GM23338 (cell line): ENCODE data around the gene IL6R. TPM values are rescaled to one million over a fixed set of nuclear protein-coding genes. Genes with fewer than 3 reads are reported as not detected.
A peak's percentile ranks its signal among the peaks of the same experiment; 100 is the strongest.

Experiments used
- ATAC-seq: fragments of 200-7000 bp; cut with Tn5 transposase; 3 replicates; pipeline ENCODE4 v1.9.1; 2020
- DNase-seq: peaks from one replicate; pipeline ENCODE4 v3.0.0-alpha.2; 2015; ENCODE audit warnings: low spot score
- H2AFZ ChIP-seq: fragments of 200-600 bp; sonication (generic); 2 replicates; pipeline ENCODE4 v1.8.0; 2016; ENCODE audit warnings: antibody characterized with exemption, mild to moderate bottlenecking, moderate library complexity
- H3F3A ChIP-seq: fragments of 200-600 bp; sonication (generic); replicated peaks from 2 replicates; pipeline ENCODE4 v1.8.0; 2017; ENCODE audit warnings: antibody characterized with exemption, mixed run types, low read depth
- H3K27ac ChIP-seq: fragments of 200-600 bp; sonication (generic); 2 replicates; pipeline ENCODE4 v1.6.1; 2016; ENCODE audit warnings: low read depth
- H3K27me3 ChIP-seq: fragments of 200-600 bp; sonication (generic); 2 replicates; pipeline ENCODE4 v1.8.0; 2016; ENCODE audit warnings: mild to moderate bottlenecking, mixed run types, moderate library complexity; ENCODE audit not compliant: insufficient read depth
- H3K36me3 ChIP-seq: fragments of 200-600 bp; sonication (generic); 2 replicates; pipeline ENCODE4 v1.8.0; 2016; ENCODE audit warnings: mild to moderate bottlenecking; ENCODE audit not compliant: insufficient read depth
- H3K4me1 ChIP-seq: fragments of 200-600 bp; sonication (generic); 2 replicates; pipeline ENCODE4 v1.8.0; 2016; ENCODE audit warnings: mild to moderate bottlenecking, moderate library complexity; ENCODE audit not compliant: insufficient read depth
- H3K4me2 ChIP-seq: fragments of 200-600 bp; sonication (generic); 2 replicates; pipeline ENCODE4 v1.7.1; 2017; ENCODE audit warnings: mixed run types
- H3K4me3 ChIP-seq: fragments of 200-600 bp; sonication (generic); 2 replicates; pipeline ENCODE4 v1.6.1; 2016; ENCODE audit warnings: mixed run types
- H3K79me2 ChIP-seq: fragments of 200-600 bp; sonication (generic); replicated peaks from 2 replicates; pipeline ENCODE4 v1.8.0; 2017; ENCODE audit warnings: mild to moderate bottlenecking; ENCODE audit not compliant: insufficient read depth
- H3K9me2 ChIP-seq: fragments of 200-600 bp; sonication (generic); 2 replicates; pipeline ENCODE4 v1.8.0; 2017; ENCODE audit not compliant: insufficient read depth
- H4K20me1 ChIP-seq: fragments of 200-600 bp; sonication (generic); replicated peaks from 2 replicates; pipeline ENCODE4 v1.8.0; 2017; ENCODE audit warnings: mild to moderate bottlenecking; ENCODE audit not compliant: insufficient read depth
- H3K27ac Mint-ChIP-seq: 2 replicates; pipeline ENCODE4 v1.8.0; 2020; ENCODE audit warnings: inconsistent platforms, mild to moderate bottlenecking, moderate library complexity, mixed read lengths
- H3K27me3 Mint-ChIP-seq: 3 replicates; pipeline ENCODE4 v1.8.0; 2022; ENCODE audit warnings: low read depth, mild to moderate bottlenecking, moderate library complexity, mixed read lengths, inconsistent platforms; ENCODE audit not compliant: insufficient read depth, poor library complexity
- H3K36me3 Mint-ChIP-seq: 3 replicates; pipeline ENCODE4 v1.8.0; 2021; ENCODE audit warnings: low read depth, mild to moderate bottlenecking, inconsistent platforms, moderate library complexity, mixed read lengths
- H3K4me1 Mint-ChIP-seq: 3 replicates; pipeline ENCODE4 v1.8.0; 2020; ENCODE audit warnings: mild to moderate bottlenecking, inconsistent platforms, mixed read lengths
- H3K4me3 Mint-ChIP-seq: 3 replicates; pipeline ENCODE4 v1.8.0; 2021; ENCODE audit warnings: moderate library complexity, mild to moderate bottlenecking, inconsistent platforms, mixed read lengths
- H3K9me3 Mint-ChIP-seq: 3 replicates; pipeline ENCODE4 v1.8.0; 2020; ENCODE audit warnings: moderate library complexity, mild to moderate bottlenecking, inconsistent platforms, mixed read lengths
- STAT1 ChIP-seq: IDR thresholded peaks from one replicate; pipeline ENCODE4 v1.6.1; 2016; ENCODE audit warnings: antibody characterized with exemption; ENCODE audit not compliant: unreplicated experiment
- polyA plus RNA-seq: library from polyadenylated mRNA; unstranded; fragments of >200 nt; fragmentation: Nextera tagmentation; extraction: Ambion mirVana; gene quantifications from 2 replicates; pipeline ENCODE4 v1.2.1, GENCODE V29; 2016
- total RNA-seq: library from RNA; depleted of rRNA; stranded (reverse); fragments of >200 nt; shearing (Covaris generic); gene quantifications from 2 replicates; pipeline ENCODE4 v1.2.3, GENCODE V29; 2014
- TF ChIP-seq, protein P1 (sequence below), 2 experiments: fragments of 200-600 bp in 1 of 2; sonication (generic) in 1 of 2; conservative IDR thresholded peaks; 2 replicates each; pipeline versions ENCODE4 v1.5.1 to v1.6.1; 2016 to 2017; ENCODE audit warnings: antibody characterized with exemption in 2 of 2, low read depth in 2 of 2, mild to moderate bottlenecking in 2 of 2, moderate library complexity in 1 of 2
- TF ChIP-seq, protein P2 (sequence below): fragments of 250-450 bp; sonication (Bioruptor Pico); IDR thresholded peaks from 2 replicates; pipeline ENCODE4 v1.5.0; 2020; ENCODE audit warnings: mild to moderate bottlenecking, moderate library complexity

The IL6R gene
- total and polyA plus RNA-seq, 2 experiments from 2014 or later = 1.0 to 13.8 TPM

DNA sequence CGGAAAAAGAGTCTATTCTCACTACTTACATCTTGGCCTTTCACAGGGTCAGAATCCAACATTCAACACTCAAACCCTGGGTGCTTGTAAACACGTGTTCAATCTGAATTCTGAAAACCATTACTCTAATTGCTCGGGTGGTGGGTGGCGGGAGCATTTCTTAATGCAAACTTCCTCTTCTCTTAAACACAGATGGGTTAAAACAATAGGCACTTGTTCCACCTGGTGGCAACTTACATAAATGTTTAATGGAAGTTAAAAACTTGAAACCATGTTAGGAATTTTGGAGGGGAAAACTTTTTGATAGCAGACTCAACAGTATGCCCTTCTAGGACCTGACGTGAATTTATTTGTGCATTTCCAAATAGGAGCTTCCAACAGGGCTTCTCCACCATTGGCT lies 73.5 kb downstream of the IL6R start:
- TF ChIP-seq, protein P1, sequence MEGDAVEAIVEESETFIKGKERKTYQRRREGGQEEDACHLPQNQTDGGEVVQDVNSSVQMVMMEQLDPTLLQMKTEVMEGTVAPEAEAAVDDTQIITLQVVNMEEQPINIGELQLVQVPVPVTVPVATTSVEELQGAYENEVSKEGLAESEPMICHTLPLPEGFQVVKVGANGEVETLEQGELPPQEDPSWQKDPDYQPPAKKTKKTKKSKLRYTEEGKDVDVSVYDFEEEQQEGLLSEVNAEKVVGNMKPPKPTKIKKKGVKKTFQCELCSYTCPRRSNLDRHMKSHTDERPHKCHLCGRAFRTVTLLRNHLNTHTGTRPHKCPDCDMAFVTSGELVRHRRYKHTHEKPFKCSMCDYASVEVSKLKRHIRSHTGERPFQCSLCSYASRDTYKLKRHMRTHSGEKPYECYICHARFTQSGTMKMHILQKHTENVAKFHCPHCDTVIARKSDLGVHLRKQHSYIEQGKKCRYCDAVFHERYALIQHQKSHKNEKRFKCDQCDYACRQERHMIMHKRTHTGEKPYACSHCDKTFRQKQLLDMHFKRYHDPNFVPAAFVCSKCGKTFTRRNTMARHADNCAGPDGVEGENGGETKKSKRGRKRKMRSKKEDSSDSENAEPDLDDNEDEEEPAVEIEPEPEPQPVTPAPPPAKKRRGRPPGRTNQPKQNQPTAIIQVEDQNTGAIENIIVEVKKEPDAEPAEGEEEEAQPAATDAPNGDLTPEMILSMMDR (conservative IDR thresholded peaks at IDR 0.05; ENCODE audit: low read depth in 2 of 2) = peak in 1 of 2 experiments; percentile 30; a peak in 3 of 4 replicates
- TF ChIP-seq, protein P2, sequence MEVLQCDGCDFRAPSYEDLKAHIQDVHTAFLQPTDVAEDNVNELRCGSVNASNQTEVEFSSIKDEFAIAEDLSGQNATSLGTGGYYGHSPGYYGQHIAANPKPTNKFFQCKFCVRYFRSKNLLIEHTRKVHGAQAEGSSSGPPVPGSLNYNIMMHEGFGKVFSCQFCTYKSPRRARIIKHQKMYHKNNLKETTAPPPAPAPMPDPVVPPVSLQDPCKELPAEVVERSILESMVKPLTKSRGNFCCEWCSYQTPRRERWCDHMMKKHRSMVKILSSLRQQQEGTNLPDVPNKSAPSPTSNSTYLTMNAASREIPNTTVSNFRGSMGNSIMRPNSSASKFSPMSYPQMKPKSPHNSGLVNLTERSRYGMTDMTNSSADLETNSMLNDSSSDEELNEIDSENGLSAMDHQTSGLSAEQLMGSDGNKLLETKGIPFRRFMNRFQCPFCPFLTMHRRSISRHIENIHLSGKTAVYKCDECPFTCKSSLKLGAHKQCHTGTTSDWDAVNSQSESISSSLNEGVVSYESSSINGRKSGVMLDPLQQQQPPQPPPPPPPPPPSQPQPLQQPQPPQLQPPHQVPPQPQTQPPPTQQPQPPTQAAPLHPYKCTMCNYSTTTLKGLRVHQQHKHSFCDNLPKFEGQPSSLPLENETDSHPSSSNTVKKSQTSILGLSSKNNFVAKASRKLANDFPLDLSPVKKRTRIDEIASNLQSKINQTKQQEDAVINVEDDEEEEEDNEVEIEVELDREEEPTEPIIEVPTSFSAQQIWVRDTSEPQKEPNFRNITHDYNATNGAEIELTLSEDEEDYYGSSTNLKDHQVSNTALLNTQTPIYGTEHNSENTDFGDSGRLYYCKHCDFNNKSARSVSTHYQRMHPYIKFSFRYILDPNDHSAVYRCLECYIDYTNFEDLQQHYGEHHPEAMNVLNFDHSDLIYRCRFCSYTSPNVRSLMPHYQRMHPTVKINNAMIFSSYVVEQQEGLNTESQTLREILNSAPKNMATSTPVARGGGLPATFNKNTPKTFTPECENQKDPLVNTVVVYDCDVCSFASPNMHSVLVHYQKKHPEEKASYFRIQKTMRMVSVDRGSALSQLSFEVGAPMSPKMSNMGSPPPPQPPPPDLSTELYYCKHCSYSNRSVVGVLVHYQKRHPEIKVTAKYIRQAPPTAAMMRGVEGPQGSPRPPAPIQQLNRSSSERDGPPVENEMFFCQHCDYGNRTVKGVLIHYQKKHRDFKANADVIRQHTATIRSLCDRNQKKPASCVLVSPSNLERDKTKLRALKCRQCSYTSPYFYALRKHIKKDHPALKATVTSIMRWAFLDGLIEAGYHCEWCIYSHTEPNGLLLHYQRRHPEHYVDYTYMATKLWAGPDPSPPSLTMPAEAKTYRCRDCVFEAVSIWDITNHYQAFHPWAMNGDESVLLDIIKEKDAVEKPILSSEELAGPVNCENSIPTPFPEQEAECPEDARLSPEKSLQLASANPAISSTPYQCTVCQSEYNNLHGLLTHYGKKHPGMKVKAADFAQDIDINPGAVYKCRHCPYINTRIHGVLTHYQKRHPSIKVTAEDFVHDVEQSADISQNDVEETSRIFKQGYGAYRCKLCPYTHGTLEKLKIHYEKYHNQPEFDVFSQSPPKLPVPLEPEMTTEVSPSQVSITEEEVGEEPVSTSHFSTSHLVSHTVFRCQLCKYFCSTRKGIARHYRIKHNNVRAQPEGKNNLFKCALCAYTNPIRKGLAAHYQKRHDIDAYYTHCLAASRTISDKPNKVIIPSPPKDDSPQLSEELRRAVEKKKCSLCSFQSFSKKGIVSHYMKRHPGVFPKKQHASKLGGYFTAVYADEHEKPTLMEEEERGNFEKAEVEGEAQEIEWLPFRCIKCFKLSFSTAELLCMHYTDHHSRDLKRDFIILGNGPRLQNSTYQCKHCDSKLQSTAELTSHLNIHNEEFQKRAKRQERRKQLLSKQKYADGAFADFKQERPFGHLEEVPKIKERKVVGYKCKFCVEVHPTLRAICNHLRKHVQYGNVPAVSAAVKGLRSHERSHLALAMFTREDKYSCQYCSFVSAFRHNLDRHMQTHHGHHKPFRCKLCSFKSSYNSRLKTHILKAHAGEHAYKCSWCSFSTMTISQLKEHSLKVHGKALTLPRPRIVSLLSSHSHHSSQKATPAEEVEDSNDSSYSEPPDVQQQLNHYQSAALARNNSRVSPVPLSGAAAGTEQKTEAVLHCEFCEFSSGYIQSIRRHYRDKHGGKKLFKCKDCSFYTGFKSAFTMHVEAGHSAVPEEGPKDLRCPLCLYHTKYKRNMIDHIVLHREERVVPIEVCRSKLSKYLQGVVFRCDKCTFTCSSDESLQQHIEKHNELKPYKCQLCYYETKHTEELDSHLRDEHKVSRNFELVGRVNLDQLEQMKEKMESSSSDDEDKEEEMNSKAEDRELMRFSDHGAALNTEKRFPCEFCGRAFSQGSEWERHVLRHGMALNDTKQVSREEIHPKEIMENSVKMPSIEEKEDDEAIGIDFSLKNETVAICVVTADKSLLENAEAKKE (CRISPR knock-in tag) = no peak
- TF ChIP-seq STAT1 = no peak
- ATAC-seq = no peak
- Mint-ChIP-seq H3K9me3 (no peaks in the 10 kb centered on the region), H3K4me1 (peaks cover 20% of the 10 kb centered on the region), H3K27ac (peak overlapping the region; percentile 51; the same call in 1 of the 2 replicates), H3K36me3 (no peaks in the 10 kb centered on the region), H3K4me3 (no peak overlapping the region), H3K27me3 (no peaks in the 10 kb centered on the region)
- Histone ChIP-seq H2AFZ (peak overlapping the region; percentile 34), H3K4me2 (no peak overlapping the region), H4K20me1 (no peaks in the 10 kb centered on the region), H3K27ac (no peak overlapping the region), H3K4me3 (no peak overlapping the region), H3F3A (no peaks in the 10 kb centered on the region), H3K27me3 (no peaks in the 10 kb centered on the region), H3K9me2 (no peaks in the 10 kb centered on the region), H3K79me2 (no peaks in the 10 kb centered on the region), H3K4me1 (peaks cover 8% of the 10 kb centered on the region), H3K36me3 (no peaks in the 10 kb centered on the region)
- DNase-seq = peak; percentile 52
